SK-N-SH treated with all-trans-retinoic acid at 6 μM for 48 hours (cell line): ENCODE measurements around the gene SMAP1.

Experiments
- ATAC-seq: fragments of 200-7000 bp; cut with Tn5 transposase; 3 replicates; pipeline ENCODE4 v1.9.1; 2020; ENCODE audit warnings: mild to moderate bottlenecking, moderate library complexity
- ARNTL ChIP-seq: fragments of 450-650 bp; formaldehyde crosslinking; IDR thresholded peaks from 2 replicates; pipeline ENCODE4 v1.5.0; 2020; ENCODE audit warnings: low read depth, mild to moderate bottlenecking, moderate library complexity, borderline replicate concordance
- BACH2 ChIP-seq: fragments of 250-450 bp; sonication (Bioruptor Pico); IDR thresholded peaks from 2 replicates; pipeline ENCODE4 v1.9.0; 2021; ENCODE audit warnings: mild to moderate bottlenecking, borderline replicate concordance
- ESRRG ChIP-seq: fragments of 250-450 bp; sonication (Bioruptor Pico); IDR thresholded peaks from 2 replicates; pipeline ENCODE4 v1.6.1; 2021; ENCODE audit warnings: mild to moderate bottlenecking
- GLIS3 ChIP-seq: fragments of 250-450 bp; sonication (Bioruptor Pico); IDR thresholded peaks from 2 replicates; pipeline ENCODE4 v1.5.0; 2020; ENCODE audit warnings: mild to moderate bottlenecking, moderate library complexity
- ISL1 ChIP-seq: fragments of 250-450 bp; sonication (Bioruptor Pico); IDR thresholded peaks from 2 replicates; pipeline ENCODE4 v2.1.2; 2022; ENCODE audit warnings: mild to moderate bottlenecking, moderate library complexity
- OSR1 ChIP-seq: fragments of 250-450 bp; sonication (Bioruptor Pico); IDR thresholded peaks from 2 replicates; pipeline ENCODE4 v1.8.0; 2022; ENCODE audit warnings: moderate library complexity, mild to moderate bottlenecking, inconsistent platforms
- PPARA ChIP-seq: fragments of 250-450 bp; sonication (Bioruptor Pico); IDR thresholded peaks from 2 replicates; pipeline ENCODE4 v1.5.0; 2020; ENCODE audit warnings: mild to moderate bottlenecking, borderline replicate concordance
- RARB ChIP-seq: fragments of 250-450 bp; sonication (Bioruptor Pico); IDR thresholded peaks from 2 replicates; pipeline ENCODE4 v1.8.0; 2021; ENCODE audit warnings: mild to moderate bottlenecking, moderate library complexity
- SNAI2 ChIP-seq: fragments of 250-450 bp; sonication (Bioruptor Pico); IDR thresholded peaks from 2 replicates; pipeline ENCODE4 v1.5.0; 2020; ENCODE audit warnings: mild to moderate bottlenecking, moderate library complexity
- TCF4 ChIP-seq: fragments of 250-450 bp; sonication (Bioruptor Pico); IDR thresholded peaks from 2 replicates; pipeline ENCODE4 v1.8.0; 2021; ENCODE audit warnings: mild to moderate bottlenecking, moderate library complexity, borderline replicate concordance
- TSHZ2 ChIP-seq: fragments of 250-450 bp; sonication (Bioruptor Pico); IDR thresholded peaks from 2 replicates; pipeline ENCODE4 v1.5.0; 2020; ENCODE audit warnings: mild to moderate bottlenecking, moderate library complexity
- ZC3H10 ChIP-seq: fragments of 250-450 bp; sonication (Bioruptor Pico); IDR thresholded peaks from 2 replicates; pipeline ENCODE4 v1.5.1; 2021; ENCODE audit warnings: mild to moderate bottlenecking, moderate library complexity
- ZFP3 ChIP-seq: fragments of 250-450 bp; sonication (Bioruptor Pico); IDR thresholded peaks from 2 replicates; pipeline ENCODE4 v1.5.0; 2020; ENCODE audit warnings: mild to moderate bottlenecking, moderate library complexity
- ZFP30 ChIP-seq: fragments of 450-650 bp; formaldehyde crosslinking; IDR thresholded peaks from 2 replicates; pipeline ENCODE4 v1.5.0; 2022; ENCODE audit warnings: mild to moderate bottlenecking, moderate library complexity
- ZNF70 ChIP-seq: fragments of 450-650 bp; formaldehyde crosslinking; IDR thresholded peaks from 2 replicates; pipeline ENCODE4 v1.5.0; 2020; ENCODE audit warnings: mild to moderate bottlenecking, moderate library complexity
- ZNF8 ChIP-seq: fragments of 450-650 bp; formaldehyde crosslinking; IDR thresholded peaks from 2 replicates; pipeline ENCODE4 v1.5.0; 2020; ENCODE audit warnings: mild to moderate bottlenecking, moderate library complexity
- TF ChIP-seq, protein P1 (sequence below): fragments of 250-450 bp; sonication (Bioruptor Pico); IDR thresholded peaks from 2 replicates; pipeline ENCODE4 v1.5.1; 2021; ENCODE audit warnings: mild to moderate bottlenecking, moderate library complexity
- TF ChIP-seq, protein P2 (sequence below): fragments of 250-450 bp; sonication (Bioruptor Pico); IDR thresholded peaks from 2 replicates; pipeline ENCODE4 v1.8.0; 2021; ENCODE audit warnings: low read depth, mild to moderate bottlenecking, moderate library complexity, borderline replicate concordance
- TF ChIP-seq, protein P3 (sequence below): fragments of 250-450 bp; sonication (Bioruptor Pico); IDR thresholded peaks from 2 replicates; pipeline ENCODE4 v1.5.1; 2020; ENCODE audit warnings: low read depth, mild to moderate bottlenecking, moderate library complexity

Gene SMAP1

GRCh38 chr6:70734979-70735378 is 67.3 kb downstream of the SMAP1 start:
- no peak for TF ChIP-seq ARNTL (CRISPR knock-in tag)
- TF ChIP-seq GLIS3 (CRISPR knock-in tag), result no peak
- TF ChIP-seq SNAI2 (CRISPR knock-in tag), result no peak
- TF ChIP-seq ISL1, result no peak
- no peak for TF ChIP-seq ZFP30
- TF ChIP-seq ZC3H10 (CRISPR knock-in tag), result no peak
- no peak for TF ChIP-seq PPARA (CRISPR knock-in tag)
- TF ChIP-seq, protein P1, sequence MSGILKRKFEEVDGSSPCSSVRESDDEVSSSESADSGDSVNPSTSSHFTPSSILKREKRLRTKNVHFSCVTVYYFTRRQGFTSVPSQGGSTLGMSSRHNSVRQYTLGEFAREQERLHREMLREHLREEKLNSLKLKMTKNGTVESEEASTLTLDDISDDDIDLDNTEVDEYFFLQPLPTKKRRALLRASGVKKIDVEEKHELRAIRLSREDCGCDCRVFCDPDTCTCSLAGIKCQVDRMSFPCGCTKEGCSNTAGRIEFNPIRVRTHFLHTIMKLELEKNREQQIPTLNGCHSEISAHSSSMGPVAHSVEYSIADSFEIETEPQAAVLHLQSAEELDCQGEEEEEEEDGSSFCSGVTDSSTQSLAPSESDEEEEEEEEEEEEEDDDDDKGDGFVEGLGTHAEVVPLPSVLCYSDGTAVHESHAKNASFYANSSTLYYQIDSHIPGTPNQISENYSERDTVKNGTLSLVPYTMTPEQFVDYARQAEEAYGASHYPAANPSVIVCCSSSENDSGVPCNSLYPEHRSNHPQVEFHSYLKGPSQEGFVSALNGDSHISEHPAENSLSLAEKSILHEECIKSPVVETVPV (CRISPR knock-in tag), result no peak
- no peak for ATAC-seq

DNA sequence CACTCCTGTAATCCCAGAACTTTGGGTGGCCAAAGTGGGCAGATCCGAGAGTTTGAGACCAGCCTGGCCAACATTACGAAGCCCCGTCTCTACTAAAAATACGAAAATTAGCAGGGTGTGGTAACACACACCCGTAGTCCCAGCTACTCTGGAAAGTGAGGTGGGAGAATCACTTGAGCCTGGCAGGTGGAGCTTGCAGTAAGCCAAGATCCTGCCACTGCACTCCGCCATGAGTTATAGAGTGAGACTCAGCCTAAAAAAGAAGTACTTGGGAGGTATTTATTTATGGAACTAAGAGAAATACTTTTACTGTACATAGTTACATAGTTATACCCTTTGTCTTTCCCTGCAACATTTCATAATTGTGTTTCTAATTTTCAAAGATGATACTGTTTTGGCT is 67.8 kb downstream of the SMAP1 start:
- TF ChIP-seq TCF4 (CRISPR knock-in tag) (no peak), ZNF8 (CRISPR knock-in tag) (no peak), GLIS3 (CRISPR knock-in tag) (no peak), PPARA (CRISPR knock-in tag) (no peak), BACH2 (no peak), ZFP3 (no peak), ZNF70 (no peak), ESRRG (CRISPR knock-in tag) (no peak), TSHZ2 (CRISPR knock-in tag) (no peak), ZFP30 (no peak)
- TF ChIP-seq, protein P2, sequence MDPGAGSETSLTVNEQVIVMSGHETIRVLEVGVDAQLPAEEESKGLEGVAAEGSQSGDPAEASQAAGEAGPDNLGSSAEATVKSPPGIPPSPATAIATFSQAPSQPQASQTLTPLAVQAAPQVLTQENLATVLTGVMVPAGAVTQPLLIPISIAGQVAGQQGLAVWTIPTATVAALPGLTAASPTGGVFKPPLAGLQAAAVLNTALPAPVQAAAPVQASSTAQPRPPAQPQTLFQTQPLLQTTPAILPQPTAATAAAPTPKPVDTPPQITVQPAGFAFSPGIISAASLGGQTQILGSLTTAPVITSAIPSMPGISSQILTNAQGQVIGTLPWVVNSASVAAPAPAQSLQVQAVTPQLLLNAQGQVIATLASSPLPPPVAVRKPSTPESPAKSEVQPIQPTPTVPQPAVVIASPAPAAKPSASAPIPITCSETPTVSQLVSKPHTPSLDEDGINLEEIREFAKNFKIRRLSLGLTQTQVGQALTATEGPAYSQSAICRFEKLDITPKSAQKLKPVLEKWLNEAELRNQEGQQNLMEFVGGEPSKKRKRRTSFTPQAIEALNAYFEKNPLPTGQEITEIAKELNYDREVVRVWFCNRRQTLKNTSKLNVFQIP, result no peak
- TF ChIP-seq, protein P3, sequence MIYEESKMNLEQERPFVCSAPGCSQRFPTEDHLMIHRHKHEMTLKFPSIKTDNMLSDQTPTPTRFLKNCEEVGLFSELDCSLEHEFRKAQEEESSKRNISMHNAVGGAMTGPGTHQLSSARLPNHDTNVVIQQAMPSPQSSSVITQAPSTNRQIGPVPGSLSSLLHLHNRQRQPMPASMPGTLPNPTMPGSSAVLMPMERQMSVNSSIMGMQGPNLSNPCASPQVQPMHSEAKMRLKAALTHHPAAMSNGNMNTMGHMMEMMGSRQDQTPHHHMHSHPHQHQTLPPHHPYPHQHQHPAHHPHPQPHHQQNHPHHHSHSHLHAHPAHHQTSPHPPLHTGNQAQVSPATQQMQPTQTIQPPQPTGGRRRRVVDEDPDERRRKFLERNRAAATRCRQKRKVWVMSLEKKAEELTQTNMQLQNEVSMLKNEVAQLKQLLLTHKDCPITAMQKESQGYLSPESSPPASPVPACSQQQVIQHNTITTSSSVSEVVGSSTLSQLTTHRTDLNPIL (CRISPR knock-in tag), result no peak
- TF ChIP-seq, protein P1 (CRISPR knock-in tag), result no peak
- TF ChIP-seq, all 23 proteins: peak for 0

GRCh38 chr6:70738028-70738427 is 70.3 kb downstream of the SMAP1 start:
- no peak for ATAC-seq
- TF ChIP-seq, protein P1 (CRISPR knock-in tag), result no peak
- no peak for TF ChIP-seq ARNTL (CRISPR knock-in tag)
- TF ChIP-seq, protein P2, result no peak
- TF ChIP-seq GLIS3 (CRISPR knock-in tag), result no peak
- TF ChIP-seq ZNF70, result no peak
- TF ChIP-seq ZNF8 (CRISPR knock-in tag), result no peak
- TF ChIP-seq TSHZ2 (CRISPR knock-in tag), result no peak
- no peak for TF ChIP-seq RARB (CRISPR knock-in tag)
- TF ChIP-seq OSR1 (CRISPR knock-in tag), result no peak

More for the DNA sequence above, 67.8 kb downstream of the SMAP1 start:
- ATAC-seq, result no peak
